ENCODE results near the gene CCDC91.
A peak's percentile ranks its signal among the peaks of the same experiment; 100 is the strongest.

Gene CCDC91

GRCh38 chr12:28190321-28191050 is at the start of gene CCDC91:
TSS of gene CCDC91 (plus strand) at chr12:28190456. CDS start at chr12:28257216, 66,760 bp downstream.
- DNase-seq, result peak; percentile 91 to 94

- no peak for DNase-seq
Observed at GRCh38 chr12:28144059-28144458, 46.2 kb upstream of the CCDC91 start.

GRCh38 chr12:28144532-28144931 is 45.7 kb upstream of the CCDC91 start:
- DNase-seq, result no peak

- no peak for DNase-seq
Observed at GRCh38 chr12:28145216-28145615, 45.0 kb upstream of the CCDC91 start.

- DNase-seq, result no peak
Observed at GRCh38 chr12:28149279-28149678, 41.0 kb upstream of the CCDC91 start.

GRCh38 chr12:28156362-28156761 is 33.9 kb upstream of the CCDC91 start:
- no peak for DNase-seq

- DNase-seq, result no peak
Observed at GRCh38 chr12:28156804-28157203, 33.5 kb upstream of the CCDC91 start.

GRCh38 chr12:28158353-28158752 is 31.9 kb upstream of the CCDC91 start:
- no peak for DNase-seq

GRCh38 chr12:28159688-28160087 is 30.6 kb upstream of the CCDC91 start:
- no peak for DNase-seq

GRCh38 chr12:28161697-28162096 is 28.6 kb upstream of the CCDC91 start:
- DNase-seq, result no peak

- DNase-seq, result no peak
Observed at GRCh38 chr12:28162697-28163096, 27.6 kb upstream of the CCDC91 start.

- no peak for DNase-seq
Observed at GRCh38 chr12:28164644-28165275, 25.5 kb upstream of the CCDC91 start.

GRCh38 chr12:28167981-28168485 is 22.2 kb upstream of the CCDC91 start:
- no peak for DNase-seq

- no peak for DNase-seq
Observed at GRCh38 chr12:28171356-28172060, 18.7 kb upstream of the CCDC91 start.

- peak in 1 of 2 donors; percentile 7 for DNase-seq
Observed at GRCh38 chr12:28172434-28173030, 17.7 kb upstream of the CCDC91 start.

GRCh38 chr12:28173440-28173839 is 16.8 kb upstream of the CCDC91 start:
- DNase-seq, result no peak

GRCh38 chr12:28175098-28175589 is 15.1 kb upstream of the CCDC91 start:
- DNase-seq, result no peak

- no peak for DNase-seq
Observed at GRCh38 chr12:28176295-28176694, 14.0 kb upstream of the CCDC91 start.

- DNase-seq, result no peak
Observed at GRCh38 chr12:28177461-28177860, 12.8 kb upstream of the CCDC91 start.

- DNase-seq, result no peak
Observed at GRCh38 chr12:28177905-28178304, 12.4 kb upstream of the CCDC91 start.

GRCh38 chr12:28178775-28179174 is 11.5 kb upstream of the CCDC91 start:
- no peak for DNase-seq

- DNase-seq, result no peak
Observed at GRCh38 chr12:28180786-28181185, 9.5 kb upstream of the CCDC91 start.

- no peak for DNase-seq
Observed at GRCh38 chr12:28184375-28184774, 5.9 kb upstream of the CCDC91 start.

Measured in CD4-positive, alpha-beta T cell treated with Interferon alpha-2 for 1 hour (primary cell).